Liver (tissue), 9 donors: ENCODE measurements around the gene MEIS1. TPM values are rescaled to one million over a fixed set of nuclear protein-coding genes. Genes with fewer than 3 reads are reported as not detected.

Experiments used
- DNase-seq: peaks from one replicate; pipeline ENCODE4 v3.0.0-alpha.2; 2017; ENCODE audit warnings: low spot score
- H3K27ac ChIP-seq, 2 donors: one replicate each; pipeline ENCODE4 v1.7.0; 2013; ENCODE audit warnings: inconsistent platforms in 2 of 2, low read length in 2 of 2, control low read depth in 1 of 2, low read depth in 1 of 2, mild to moderate bottlenecking in 1 of 2
- H3K27me3 ChIP-seq, 4 donors: one replicate each; pipeline versions ENCODE4 v1.6.1 to v1.7.0; 2013; ENCODE audit warnings: low read length in 3 of 4, inconsistent platforms in 1 of 4, mild to moderate bottlenecking in 1 of 4, moderate library complexity in 1 of 4; ENCODE audit not compliant: control insufficient read depth in 4 of 4, insufficient read depth in 4 of 4
- H3K36me3 ChIP-seq, 4 donors: one replicate each; pipeline versions ENCODE4 v1.6.1 to v1.7.0; 2013; ENCODE audit warnings: low read length in 3 of 4, mild to moderate bottlenecking in 3 of 4, low read depth in 1 of 4, moderate library complexity in 1 of 4; ENCODE audit not compliant: control insufficient read depth in 4 of 4, insufficient read depth in 3 of 4
- H3K4me1 ChIP-seq, 4 donors: one replicate each; pipeline versions ENCODE4 v1.6.1 to v1.7.0; 2013; ENCODE audit warnings: low read length in 3 of 4, mild to moderate bottlenecking in 3 of 4, moderate library complexity in 1 of 4; ENCODE audit not compliant: control insufficient read depth in 4 of 4, insufficient read depth in 4 of 4
- H3K4me3 ChIP-seq, 3 donors: one replicate each; pipeline versions ENCODE4 v1.6.1 to v1.7.0; 2013; ENCODE audit warnings: low read length in 3 of 3, control low read depth in 1 of 3, low read depth in 1 of 3, mild to moderate bottlenecking in 1 of 3
- H3K9ac ChIP-seq, 2 donors: one replicate each; pipeline ENCODE4 v1.7.0; 2013; ENCODE audit warnings: low read length in 2 of 2, mild to moderate bottlenecking in 2 of 2, moderate library complexity in 2 of 2, control low read depth in 1 of 2, low read depth in 1 of 2
- H3K9me3 ChIP-seq, 4 donors: one replicate each; pipeline versions ENCODE4 v1.6.1 to v1.7.0; 2013; ENCODE audit warnings: low read length in 3 of 4; ENCODE audit not compliant: control insufficient read depth in 4 of 4
- CTCF ChIP-seq: fragments of 150-350 bp; IDR thresholded peaks from 2 replicates; pipeline ENCODE4 v1.5.1; 2017; ENCODE audit warnings: improper control_type of control experiment, low read depth, low read length; ENCODE audit not compliant: missing input control
- FOXA2 ChIP-seq: IDR thresholded peaks from 2 replicates; pipeline ENCODE4 v1.6.1; 2016; ENCODE audit warnings: antibody characterized with exemption
- GABPA ChIP-seq, 2 donors: IDR thresholded peaks in 1 of 2; conservative IDR thresholded peaks in 1 of 2; 2 replicates each; pipeline ENCODE4 v1.6.1; 2016; ENCODE audit warnings: antibody characterized with exemption in 2 of 2, mild to moderate bottlenecking in 1 of 2, moderate library complexity in 1 of 2
- HNF4A ChIP-seq, 2 donors: conservative IDR thresholded peaks; 2 replicates each; pipeline ENCODE4 v1.6.1; 2016; ENCODE audit warnings: antibody characterized with exemption in 2 of 2, mild to moderate bottlenecking in 2 of 2
- MAX ChIP-seq: IDR thresholded peaks from 2 replicates; pipeline ENCODE4 v1.6.1; 2016; ENCODE audit warnings: antibody characterized with exemption
- RAD21 ChIP-seq, 2 donors: IDR thresholded peaks; 2 replicates each; pipeline ENCODE4 v1.6.1; 2016; ENCODE audit warnings: antibody characterized with exemption in 2 of 2, mild to moderate bottlenecking in 2 of 2
- REST ChIP-seq: IDR thresholded peaks from 2 replicates; pipeline ENCODE4 v1.6.1; 2016; ENCODE audit warnings: antibody characterized with exemption, mild to moderate bottlenecking
- RXRA ChIP-seq, 2 donors: IDR thresholded peaks; 2 replicates each; pipeline ENCODE4 v1.6.1; 2017 to 2018; ENCODE audit warnings: antibody characterized with exemption in 2 of 2, mild to moderate bottlenecking in 1 of 2
- SP1 ChIP-seq: IDR thresholded peaks from 2 replicates; pipeline ENCODE4 v1.6.1; 2018; ENCODE audit warnings: antibody characterized with exemption, mild to moderate bottlenecking
- TAF1 ChIP-seq: conservative IDR thresholded peaks from 2 replicates; pipeline ENCODE4 v1.6.1; 2016; ENCODE audit warnings: antibody characterized with exemption, mild to moderate bottlenecking
- YY1 ChIP-seq: IDR thresholded peaks from 2 replicates; pipeline ENCODE4 v1.6.1; 2016; ENCODE audit warnings: antibody characterized with exemption, mild to moderate bottlenecking
- ZBTB33 ChIP-seq: IDR thresholded peaks from 2 replicates; pipeline ENCODE4 v1.6.1; 2016; ENCODE audit warnings: antibody characterized with exemption
- whole genome bisulfite sequencing: extraction: QIAGEN DNeasy Blood & Tissue Kit; methylation state at CpG from one replicate; pipeline ENCODE4 v1.1.7; 2013; 5-methylcytosine and 5-hydroxymethylcytosine counted together
- polyA plus RNA-seq, 2 donors: library from polyadenylated mRNA; stranded (reverse) in 1 of 2; unstranded in 1 of 2; fragments of 200-250 nt in 1 of 2; fragments of >200 nt in 1 of 2; fragmentation: Nextera tagmentation in 1 of 2; extraction: Ambion mirVana in 1 of 2; gene quantifications; one replicate each; pipeline versions ENCODE4 v1.2.1 to v1.2.3, GENCODE V29; 2013 to 2015
- total RNA-seq, 2 donors: library from RNA; depleted of rRNA; stranded (reverse); fragments of >200 nt; gene quantifications; one replicate each; pipeline ENCODE4 v1.2.3, GENCODE V29; 2014
- donor health status: healthy.
- donor health status: healthy.
- donor health status: healthy.
- donor health status: healthy.
- donor health status: healthy.

MEIS1 gene
- total and polyA plus RNA-seq, 4 donors, result 1.6 to 8.6 (median 5.5) TPM

- Histone ChIP-seq H3K27me3 (no peaks in the 10 kb centered on the region), H3K27ac (no peak overlapping the region), H3K4me3 (no peak overlapping the region), H3K36me3 (no peaks in the 10 kb centered on the region), H3K9me3 (no peaks in the 10 kb centered on the region), H3K9ac (no peak overlapping the region), H3K4me1 (no peaks in the 10 kb centered on the region)
- DNase-seq, result no peak
- no peak for TF ChIP-seq TAF1
- no peak for TF ChIP-seq GABPA (IDR thresholded peaks at IDR 0.05 in 1 of 2, conservative IDR thresholded peaks at IDR 0.05 in 1 of 2)
- TF ChIP-seq ZBTB33, result no peak
- TF ChIP-seq MAX, result no peak
- TF ChIP-seq YY1, result no peak
- no peak for TF ChIP-seq HNF4A (conservative IDR thresholded peaks at IDR 0.05)
- TF ChIP-seq REST, result no peak
- no peak for TF ChIP-seq RAD21 (IDR thresholded peaks at IDR 0.05)
- TF ChIP-seq FOXA2, result no peak
- TF ChIP-seq RXRA (IDR thresholded peaks at IDR 0.05), result no peak
- no peak for TF ChIP-seq SP1
- WGBS, result 75% methylated on average over 17 of the region's 17 CpGs
Observed at GRCh38 chr2:66508484-66509071, 73.7 kb downstream of the MEIS1 start.

- Histone ChIP-seq H3K4me3 (no peak overlapping the region), H3K27me3 (no peaks in the 10 kb centered on the region), H3K27ac (no peak overlapping the region), H3K9me3 (no peaks in the 10 kb centered on the region), H3K9ac (no peak overlapping the region), H3K4me1 (no peaks in the 10 kb centered on the region), H3K36me3 (no peaks in the 10 kb centered on the region)
- WGBS, result 90% methylated on average over 1 of the region's 1 CpG
- TF ChIP-seq RXRA (IDR thresholded peaks at IDR 0.05) (no peak), CTCF (no peak), TAF1 (no peak)
- DNase-seq, result no peak
Observed at GRCh38 chr2:66509326-66509811, 74.4 kb downstream of the MEIS1 start.
